ENCODE measurements around the gene DNAJC5G. TPM values are rescaled to one million over a fixed set of nuclear protein-coding genes. Genes with fewer than 3 reads are reported as not detected.

The DNAJC5G gene
- total and polyA plus RNA-seq, 2 experiments from 2014 or later: not detected

GRCh38 chr2:27249159-27249890 is 25.9 kb upstream of the DNAJC5G start:
- H2AFZ ChIP-seq: no peak overlapping the region

DNA sequence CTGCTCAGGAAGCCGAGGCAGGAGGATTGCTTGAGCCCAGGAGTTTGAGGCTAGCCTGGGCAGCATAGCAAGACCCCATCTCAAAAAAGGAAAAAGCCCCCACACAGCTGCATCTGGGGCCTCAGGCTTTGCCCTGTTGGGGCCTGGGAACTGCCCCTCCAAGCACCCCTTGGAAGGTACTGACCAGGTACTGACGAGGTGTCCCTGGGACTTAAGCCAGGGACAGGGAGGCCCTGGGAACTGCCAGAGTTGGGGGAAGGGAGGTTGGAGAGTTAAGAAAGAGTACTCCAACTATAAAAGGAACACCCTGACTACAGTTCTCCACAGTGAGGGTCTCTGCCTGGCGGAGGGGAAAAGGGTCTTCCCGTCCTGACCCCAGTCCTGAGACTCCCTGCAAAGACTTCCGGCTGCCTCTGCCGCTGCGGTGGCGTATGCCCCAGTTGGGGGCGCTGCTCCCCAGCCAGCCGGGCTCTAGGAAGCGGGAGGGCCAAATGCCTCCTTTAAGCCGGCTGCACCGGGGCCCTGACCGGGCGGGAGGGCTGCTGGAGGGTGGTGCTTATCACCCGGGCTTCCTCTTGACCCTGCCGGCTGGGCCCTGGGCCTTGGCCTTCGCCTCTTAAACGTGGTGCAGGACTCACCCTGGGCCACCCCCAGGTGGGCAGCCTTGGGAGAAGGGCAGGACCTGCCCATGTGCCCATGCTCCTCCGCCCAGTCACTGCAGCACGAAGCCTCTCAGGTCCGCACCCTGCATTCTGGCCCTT is 25.2 kb upstream of the DNAJC5G start:
- in situ Hi-C loops (cut with MboI): no loop called here
- WGBS, 2 experiments (ENCODE audit: low coverage in 1 of 2, low lambda C conversion rate in 2 of 2, missing lambda C conversion rate in 2 of 2): 35% methylated on average over 13 to 22 of the region's 22 CpGs
- H3K4me2 ChIP-seq (ENCODE audit: unreplicated experiment): no peak overlapping the region

More at GRCh38 chr2:27249159-27249890, 25.9 kb upstream of the DNAJC5G start:
- 46 to 48% methylated on average over 12 of the region's 12 CpGs for WGBS, 2 experiments (ENCODE audit: low coverage in 1 of 2, low lambda C conversion rate in 2 of 2, missing lambda C conversion rate in 2 of 2)
- Histone ChIP-seq H3K36me3 (ENCODE audit: low read depth) (no peaks in the 10 kb centered on the region), H3K79me2 (ENCODE audit: insufficient read depth) (no peaks in the 10 kb centered on the region), H3K4me3 (no peak overlapping the region), H3K9me3 (ENCODE audit: low read depth) (no peaks in the 10 kb centered on the region), H3F3A (ENCODE audit: insufficient read depth) (peaks cover 4% of the 10 kb centered on the region; the same call in 1 of the 2 replicates), H3K27ac (no peak overlapping the region), H3K4me2 (ENCODE audit: unreplicated experiment) (no peak overlapping the region), H3K9ac (no peak overlapping the region), H4K20me1 (ENCODE audit: insufficient read depth) (no peaks in the 10 kb centered on the region), H3K4me1 (ENCODE audit: insufficient read depth) (no peaks in the 10 kb centered on the region), H3K27me3 (replicated peaks; ENCODE audit: insufficient read depth) (no peaks in the 10 kb centered on the region; the same call in 1 of the 2 replicates), H3K9me2 (ENCODE audit: insufficient read depth) (no peaks in the 10 kb centered on the region)
- no peak for DNase-seq
- TF ChIP-seq EZH2 (IDR thresholded peaks at IDR 0.05; ENCODE audit: insufficient read depth, poor library complexity, severe bottlenecking) (no peak), EZH2phosphoT487 (IDR thresholded peaks at IDR 0.05; ENCODE audit: insufficient read depth, low read depth) (no peak)
- in situ Hi-C loops (cut with MboI): no loop called here

GRCh38 chr2:27250652-27251379 is 24.4 kb upstream of the DNAJC5G start:
- Histone ChIP-seq H3K4me1 (ENCODE audit: insufficient read depth) (peaks cover 8% of the 10 kb centered on the region), H3K27ac (no peak overlapping the region), H3K36me3 (ENCODE audit: low read depth) (no peaks in the 10 kb centered on the region), H3K4me2 (ENCODE audit: unreplicated experiment) (no peak overlapping the region), H3K9me3 (ENCODE audit: low read depth) (no peaks in the 10 kb centered on the region), H3F3A (ENCODE audit: insufficient read depth) (peaks cover 4% of the 10 kb centered on the region; the same call in 1 of the 2 replicates), H3K79me2 (ENCODE audit: insufficient read depth) (no peaks in the 10 kb centered on the region), H2AFZ (no peak overlapping the region), H3K9me2 (ENCODE audit: insufficient read depth) (no peaks in the 10 kb centered on the region), H3K27me3 (replicated peaks; ENCODE audit: insufficient read depth) (no peaks in the 10 kb centered on the region; the same call in 1 of the 2 replicates), H4K20me1 (ENCODE audit: insufficient read depth) (no peaks in the 10 kb centered on the region), H3K4me3 (no peak overlapping the region), H3K9ac (no peak overlapping the region)
- WGBS, 2 experiments (ENCODE audit: low coverage in 1 of 2, low lambda C conversion rate in 2 of 2, missing lambda C conversion rate in 2 of 2): 52 to 62% methylated on average over 11 to 13 of the region's 13 CpGs
- no peak for DNase-seq
- TF ChIP-seq EZH2 (IDR thresholded peaks at IDR 0.05; ENCODE audit: insufficient read depth, poor library complexity, severe bottlenecking) (no peak), EZH2phosphoT487 (IDR thresholded peaks at IDR 0.05; ENCODE audit: insufficient read depth, low read depth) (no peak)
- in situ Hi-C loops (cut with MboI): no loop called here

More for the DNA sequence above, 25.2 kb upstream of the DNAJC5G start:
- Histone ChIP-seq H3K9me2 (ENCODE audit: insufficient read depth) (no peaks in the 10 kb centered on the region), H3K4me1 (ENCODE audit: insufficient read depth) (peaks cover under 1% of the 10 kb centered on the region; the same call in 1 of the 2 replicates), H3K27ac (no peak overlapping the region), H2AFZ (no peak overlapping the region), H3K9ac (no peak overlapping the region), H3K4me3 (no peak overlapping the region), H3K36me3 (ENCODE audit: low read depth) (no peaks in the 10 kb centered on the region), H3K9me3 (ENCODE audit: low read depth) (no peaks in the 10 kb centered on the region), H3K79me2 (ENCODE audit: insufficient read depth) (no peaks in the 10 kb centered on the region), H4K20me1 (ENCODE audit: insufficient read depth) (no peaks in the 10 kb centered on the region), H3K27me3 (replicated peaks; ENCODE audit: insufficient read depth) (no peaks in the 10 kb centered on the region; the same call in 1 of the 2 replicates), H3F3A (ENCODE audit: insufficient read depth) (peaks cover 4% of the 10 kb centered on the region; the same call in 1 of the 2 replicates)
- TF ChIP-seq EZH2 (IDR thresholded peaks at IDR 0.05; ENCODE audit: insufficient read depth, poor library complexity, severe bottlenecking) (no peak), EZH2phosphoT487 (IDR thresholded peaks at IDR 0.05; ENCODE audit: insufficient read depth, low read depth) (no peak)
- peak; percentile 66 for DNase-seq

DNA sequence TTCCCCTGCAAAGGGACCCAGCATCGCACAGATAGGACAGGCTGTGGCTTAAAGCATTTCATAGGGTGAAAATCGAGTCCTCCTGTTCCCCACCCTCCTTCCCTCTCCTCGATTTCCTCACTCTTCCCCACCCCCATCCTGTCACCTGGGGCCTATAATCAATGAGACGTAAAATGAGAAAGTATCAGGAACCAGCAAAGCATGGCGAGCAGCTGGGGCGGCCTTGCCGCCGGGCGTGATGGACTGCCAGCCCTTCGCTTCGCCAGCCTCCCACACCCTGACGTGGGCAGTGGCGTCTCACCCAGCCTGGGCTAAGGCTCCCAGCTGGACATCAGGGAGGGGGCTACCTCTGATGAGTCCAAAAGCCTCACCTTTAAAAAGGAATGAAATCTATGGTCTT is 23.5 kb upstream of the DNAJC5G start:
- no peak overlapping the region for H3K4me2 ChIP-seq (ENCODE audit: unreplicated experiment)
- WGBS, 2 experiments (ENCODE audit: low coverage in 1 of 2, low lambda C conversion rate in 2 of 2, missing lambda C conversion rate in 2 of 2): 70 to 71% methylated on average over 13 of the region's 13 CpGs
- no peak overlapping the region for H2AFZ ChIP-seq
- DNase-seq: no peak
- H4K20me1 ChIP-seq (ENCODE audit: insufficient read depth): no peaks in the 10 kb centered on the region
- in situ Hi-C loops (cut with MboI): no loop called here
- H3K27me3 ChIP-seq (replicated peaks; ENCODE audit: insufficient read depth): no peaks in the 10 kb centered on the region; the same call in 1 of the 2 replicates
- H3K9ac ChIP-seq: no peak overlapping the region
- H3K4me3 ChIP-seq: no peak overlapping the region
- no peaks in the 10 kb centered on the region for H3K79me2 ChIP-seq (ENCODE audit: insufficient read depth)
- TF ChIP-seq EZH2 (IDR thresholded peaks at IDR 0.05; ENCODE audit: insufficient read depth, poor library complexity, severe bottlenecking) (no peak), EZH2phosphoT487 (IDR thresholded peaks at IDR 0.05; ENCODE audit: insufficient read depth, low read depth) (no peak)
- no peaks in the 10 kb centered on the region for H3K9me3 ChIP-seq (ENCODE audit: low read depth)
- H3F3A ChIP-seq (ENCODE audit: insufficient read depth): peaks cover 7% of the 10 kb centered on the region; the same call in 1 of the 2 replicates
- no peak overlapping the region for H3K27ac ChIP-seq
- no peaks in the 10 kb centered on the region for H3K9me2 ChIP-seq (ENCODE audit: insufficient read depth)
- no peaks in the 10 kb centered on the region for H3K36me3 ChIP-seq (ENCODE audit: low read depth)
- H3K4me1 ChIP-seq (ENCODE audit: insufficient read depth): peaks cover 10% of the 10 kb centered on the region

Measured in GM23248 (cell line).